ENCODE measurements around the gene MEGF10. TPM values are rescaled to one million over a fixed set of nuclear protein-coding genes. Genes with fewer than 3 reads are reported as not detected.

MEGF10 gene
- polyA plus RNA-seq, 3 donors = not detected

- peak overlapping the region in 1 of 7 donors; percentile 3 for H3K27ac Mint-ChIP-seq
- no peak overlapping the region for H3K9ac ChIP-seq (ENCODE audit: insufficient read depth, low read length, poor library complexity, severe bottlenecking)
- intact Hi-C loops (cut with micrococcal nuclease) = no loop called here
Observed at GRCh38 chr5:127412698-127413097, 122.1 kb downstream of the MEGF10 start.

GRCh38 chr5:127415034-127415433, 124.4 kb downstream of the MEGF10 start:
- 100% methylated on average over 1 of the region's 2 CpGs for WGBS (ENCODE audit: insufficient coverage)
- Histone ChIP-seq H4K20me1 (ENCODE audit: insufficient read depth, low read length) (no peaks in the 10 kb centered on the region), H3K36me3 (replicated peaks in 1 of 2; ENCODE audit: control insufficient read depth in 1 of 2, insufficient read depth in 2 of 2, low read length in 2 of 2) (no peaks in the 10 kb centered on the region), H3K4me3 (replicated peaks in 1 of 3; ENCODE audit: low read depth in 2 of 3, low read length in 3 of 3) (no peak overlapping the region), H3K27ac (ENCODE audit: low read depth in 1 of 2, low read length in 2 of 2) (no peak overlapping the region), H3K9ac (ENCODE audit: insufficient read depth, low read length, poor library complexity, severe bottlenecking) (no peak overlapping the region), H3K79me2 (ENCODE audit: insufficient read depth, low read length) (no peaks in the 10 kb centered on the region), H3K4me2 (replicated peaks; ENCODE audit: extremely low read depth, low read length, poor library complexity, severe bottlenecking) (no peak overlapping the region), H2AFZ (ENCODE audit: insufficient read depth, low read depth, low read length, poor library complexity, severe bottlenecking) (no peak overlapping the region), H3K27me3 (ENCODE audit: control insufficient read depth in 2 of 2, insufficient read depth in 2 of 2, low read length in 2 of 2) (no peaks in the 10 kb centered on the region), H3K9me3 (replicated peaks in 1 of 2; ENCODE audit: control insufficient read depth in 1 of 2, insufficient read depth in 1 of 2, low read length in 2 of 2) (no peaks in the 10 kb centered on the region), H3K4me1 (ENCODE audit: control insufficient read depth in 1 of 2, insufficient read depth in 2 of 2, low read length in 2 of 2) (no peaks in the 10 kb centered on the region)
- no peaks in the 10 kb centered on the region for H3K4me1 Mint-ChIP-seq
- H3K27me3 Mint-ChIP-seq (ENCODE audit: low read depth in 3 of 3) = peaks cover 0 to 6% (median 0%) of the 10 kb centered on the region in 3 donors
- H3K36me3 Mint-ChIP-seq = no peaks in the 10 kb centered on the region
- no peak for DNase-seq
- H3K4me3 Mint-ChIP-seq = no peak overlapping the region
- no peak overlapping the region for H3K27ac Mint-ChIP-seq
- no peak for TF ChIP-seq CTCF (IDR thresholded peaks at IDR 0.05)
- peaks cover 0 to 2% (median 0%) of the 10 kb centered on the region in 7 donors for H3K9me3 Mint-ChIP-seq
- intact Hi-C loops (cut with micrococcal nuclease) = no loop called here

More at GRCh38 chr5:127412698-127413097, 122.1 kb downstream of the MEGF10 start:
- H3K36me3 ChIP-seq (replicated peaks in 1 of 2; ENCODE audit: control insufficient read depth in 1 of 2, insufficient read depth in 2 of 2, low read length in 2 of 2) = no peaks in the 10 kb centered on the region
- Mint-ChIP-seq H3K36me3 (no peaks in the 10 kb centered on the region), H3K9me3 (peaks cover 0 to 2% (median 0%) of the 10 kb centered on the region in 7 donors), H3K27me3 (ENCODE audit: low read depth in 3 of 3) (peaks cover 0 to 6% (median 0%) of the 10 kb centered on the region in 3 donors), H3K4me3 (no peak overlapping the region), H3K4me1 (no peaks in the 10 kb centered on the region)
- no peaks in the 10 kb centered on the region for H4K20me1 ChIP-seq (ENCODE audit: insufficient read depth, low read length)
- H3K4me1 ChIP-seq (ENCODE audit: control insufficient read depth in 1 of 2, insufficient read depth in 2 of 2, low read length in 2 of 2) = no peaks in the 10 kb centered on the region
- H3K9me3 ChIP-seq (replicated peaks in 1 of 2; ENCODE audit: control insufficient read depth in 1 of 2, insufficient read depth in 1 of 2, low read length in 2 of 2) = no peaks in the 10 kb centered on the region
- TF ChIP-seq CTCF (IDR thresholded peaks at IDR 0.05) = no peak
- H3K79me2 ChIP-seq (ENCODE audit: insufficient read depth, low read length) = no peaks in the 10 kb centered on the region
- no peak overlapping the region for H3K27ac ChIP-seq (ENCODE audit: low read depth in 1 of 2, low read length in 2 of 2)
- WGBS (ENCODE audit: insufficient coverage) = no CpG with 5 or more reads among the region's 3 CpGs
- no peak for DNase-seq
- no peak overlapping the region for H3K4me2 ChIP-seq (replicated peaks; ENCODE audit: extremely low read depth, low read length, poor library complexity, severe bottlenecking)
- no peaks in the 10 kb centered on the region for H3K27me3 ChIP-seq (ENCODE audit: control insufficient read depth in 2 of 2, insufficient read depth in 2 of 2, low read length in 2 of 2)
- H3K4me3 ChIP-seq (replicated peaks in 1 of 3; ENCODE audit: low read depth in 2 of 3, low read length in 3 of 3) = no peak overlapping the region
- no peak overlapping the region for H2AFZ ChIP-seq (ENCODE audit: insufficient read depth, low read depth, low read length, poor library complexity, severe bottlenecking)
